GM19455 (cell line): ENCODE measurements around the gene LCE1D.

Source experiments
- ATAC-seq: cut with Tn5 transposase; IDR thresholded peaks from one replicate; pipeline ENCODE4 v1.9.1; 2021; ENCODE audit not compliant: unreplicated experiment

The LCE1D gene

GRCh38 chr1:152811050-152811449, 14.5 kb downstream of the LCE1D start:
- no peak for ATAC-seq

GRCh38 chr1:152811671-152812070, 15.2 kb downstream of the LCE1D start, which contains the start of gene LCE1B:
LCE1B (plus strand) TSS chr1:152811971; CDS start chr1:152812447, 476 bp downstream.
- ATAC-seq = no peak

GRCh38 chr1:152817309-152817708, 20.8 kb downstream of the LCE1D start:
- no peak for ATAC-seq

DNA sequence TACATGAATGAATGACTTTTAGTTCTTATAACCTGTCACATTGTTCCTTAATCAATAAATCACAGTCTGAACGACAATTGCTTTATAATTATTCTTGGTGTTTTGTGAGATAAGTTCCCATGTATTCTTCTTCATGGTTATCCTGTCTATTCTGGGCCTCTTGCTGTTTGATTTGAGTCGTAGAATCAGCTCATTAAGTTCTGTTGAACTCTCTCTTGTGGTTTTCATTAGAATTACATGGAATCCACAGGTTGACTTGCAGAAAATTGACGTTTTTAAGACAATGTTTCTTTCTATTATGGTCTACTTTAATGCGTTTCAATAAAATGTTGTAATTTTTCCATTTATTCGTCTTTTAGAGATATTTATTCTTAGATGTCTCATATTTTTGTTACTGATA, 26.8 kb downstream of the LCE1D start:
- ATAC-seq = no peak

GRCh38 chr1:152824964-152825363, 28.4 kb downstream of the LCE1D start:
- no peak for ATAC-seq

DNA sequence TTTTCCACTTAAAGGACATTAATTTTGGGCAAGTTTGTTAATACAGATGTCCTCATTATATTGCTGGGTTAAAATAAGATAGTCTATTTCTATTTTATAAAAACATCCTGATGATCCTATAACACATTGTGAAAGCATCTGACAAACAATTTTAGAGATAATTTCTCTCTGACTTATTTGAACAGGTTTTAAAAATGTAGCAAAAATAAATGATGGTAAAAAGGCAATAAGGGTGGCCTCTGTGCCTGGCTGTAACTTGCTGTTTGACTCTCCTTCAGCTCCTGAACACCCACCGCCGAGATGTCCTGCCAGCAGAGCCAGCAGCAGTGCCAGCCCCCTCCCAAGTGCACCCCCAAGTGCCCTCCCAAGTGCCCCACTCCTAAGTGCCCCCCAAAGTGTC, 30.7 kb downstream of the LCE1D start, which contains the start of gene LCE1A:
Gene LCE1A (plus strand): TSS at position 301 of the 400 bp plus-strand sequence. CDS start 0 bp downstream, at position 301.
- ATAC-seq = no peak

DNA sequence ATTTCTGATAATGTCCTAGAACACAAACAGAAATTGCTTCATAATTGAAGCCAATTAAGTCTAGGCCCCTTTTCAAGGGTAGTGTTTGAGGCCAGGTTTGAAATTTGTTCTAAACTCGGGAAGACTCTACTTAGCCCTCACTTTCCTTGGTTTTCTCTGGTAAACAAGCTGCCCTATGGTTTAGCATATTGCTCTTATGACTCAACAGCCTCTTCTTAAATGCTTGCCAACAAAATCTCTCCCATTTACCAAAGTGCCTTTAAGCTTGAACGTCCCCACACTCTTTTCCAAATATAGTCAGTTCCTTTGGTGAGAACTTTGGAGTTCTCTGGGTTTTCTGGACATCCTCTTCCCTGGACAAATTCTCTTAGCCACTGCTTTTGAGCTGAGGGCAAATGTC, 40.3 kb downstream of the LCE1D start:
- ATAC-seq = no peak

- ATAC-seq = no peak
Observed at GRCh38 chr1:152842556-152842955, 46.0 kb downstream of the LCE1D start, which contains the start of gene LCE6A. LCE6A (plus strand) TSS chr1:152842856; CDS start chr1:152843521, 665 bp downstream.
